ENCODE data around the gene RASGRP1.
A peak's percentile ranks its signal among the peaks of the same experiment; 100 is the strongest.

The RASGRP1 gene

DNA sequence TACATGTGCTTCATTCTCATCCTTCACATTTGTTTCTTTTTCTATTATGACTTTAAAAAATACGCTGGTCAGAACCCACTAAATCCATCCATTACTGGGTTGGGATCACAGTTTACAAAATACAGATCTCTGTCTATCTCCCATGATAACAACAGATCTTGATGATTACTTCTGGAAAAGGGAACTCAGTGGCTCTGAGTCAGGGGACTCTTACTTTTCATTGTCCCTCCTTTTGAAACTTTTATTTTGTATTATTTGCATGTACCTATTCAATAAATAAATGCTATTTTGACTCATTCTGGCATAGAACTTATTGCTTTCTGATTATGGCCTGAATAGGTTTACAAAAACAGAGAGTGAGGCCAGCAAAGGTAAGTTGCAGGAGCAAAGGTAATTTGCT lies 11.6 kb upstream of the RASGRP1 start:
- no peak overlapping the region for H3K27ac ChIP-seq (ENCODE audit: low read depth, low read length)
- H3K4me3 ChIP-seq (ENCODE audit: low read depth, low read length), result no peak overlapping the region
- H3K27me3 ChIP-seq (ENCODE audit: control insufficient read depth, insufficient read depth, low read length), result no peaks in the 10 kb centered on the region; the same call in 1 of the 2 replicates
- no peak overlapping the region for H3K9ac ChIP-seq (ENCODE audit: low read depth, low read length)
- no peaks in the 10 kb centered on the region for H3K4me1 ChIP-seq (ENCODE audit: control insufficient read depth, insufficient read depth, low read length)
- H3K9me3 ChIP-seq (ENCODE audit: control insufficient read depth, insufficient read depth, low read length), result no peaks in the 10 kb centered on the region
- no peaks in the 10 kb centered on the region for H3K36me3 ChIP-seq (ENCODE audit: control insufficient read depth, insufficient read depth, low read length)

GRCh38 chr15:38565287-38565670 lies 665 bp upstream of the RASGRP1 start:
- Histone ChIP-seq H3K36me3 (ENCODE audit: control insufficient read depth, insufficient read depth, low read length) (no peaks in the 10 kb centered on the region), H3K4me1 (ENCODE audit: control insufficient read depth, insufficient read depth, low read length) (no peaks in the 10 kb centered on the region; the same call in 1 of the 2 replicates), H3K27me3 (ENCODE audit: control insufficient read depth, insufficient read depth, low read length) (peaks cover 39% of the 10 kb centered on the region), H3K9me3 (ENCODE audit: control insufficient read depth, insufficient read depth, low read length) (no peaks in the 10 kb centered on the region), H3K9ac (ENCODE audit: low read depth, low read length) (no peak overlapping the region), H3K4me3 (ENCODE audit: low read depth, low read length) (peak overlapping the region; percentile 77), H3K27ac (ENCODE audit: low read depth, low read length) (no peak overlapping the region)

GRCh38 chr15:38563723-38564519 lies 693 bp downstream of the RASGRP1 start:
- Histone ChIP-seq H3K9me3 (ENCODE audit: control insufficient read depth, insufficient read depth, low read length) (no peaks in the 10 kb centered on the region), H3K27me3 (ENCODE audit: control insufficient read depth, insufficient read depth, low read length) (peaks cover 39% of the 10 kb centered on the region), H3K36me3 (ENCODE audit: control insufficient read depth, insufficient read depth, low read length) (no peaks in the 10 kb centered on the region), H3K4me3 (ENCODE audit: low read depth, low read length) (peak overlapping the region; percentile 77), H3K27ac (ENCODE audit: low read depth, low read length) (no peak overlapping the region), H3K4me1 (ENCODE audit: control insufficient read depth, insufficient read depth, low read length) (no peaks in the 10 kb centered on the region; the same call in 1 of the 2 replicates), H3K9ac (ENCODE audit: low read depth, low read length) (0 out of 2 replicates have a peak overlapping the region, but pooled peaks have one; percentile 33)

- Histone ChIP-seq H3K4me3 (ENCODE audit: low read depth, low read length) (no peak overlapping the region), H3K4me1 (ENCODE audit: control insufficient read depth, insufficient read depth, low read length) (no peaks in the 10 kb centered on the region; the same call in 1 of the 2 replicates), H3K36me3 (ENCODE audit: control insufficient read depth, insufficient read depth, low read length) (no peaks in the 10 kb centered on the region), H3K27me3 (ENCODE audit: control insufficient read depth, insufficient read depth, low read length) (peaks cover 39% of the 10 kb centered on the region), H3K27ac (ENCODE audit: low read depth, low read length) (no peak overlapping the region), H3K9ac (ENCODE audit: low read depth, low read length) (no peak overlapping the region), H3K9me3 (ENCODE audit: control insufficient read depth, insufficient read depth, low read length) (no peaks in the 10 kb centered on the region)
Observed at GRCh38 chr15:38562278-38562677, 2.3 kb downstream of the RASGRP1 start.

- Histone ChIP-seq H3K27ac (ENCODE audit: low read depth, low read length) (no peak overlapping the region), H3K9ac (ENCODE audit: low read depth, low read length) (no peak overlapping the region), H3K36me3 (ENCODE audit: control insufficient read depth, insufficient read depth, low read length) (no peaks in the 10 kb centered on the region), H3K4me1 (ENCODE audit: control insufficient read depth, insufficient read depth, low read length) (no peaks in the 10 kb centered on the region; the same call in 1 of the 2 replicates), H3K4me3 (ENCODE audit: low read depth, low read length) (no peak overlapping the region), H3K9me3 (ENCODE audit: control insufficient read depth, insufficient read depth, low read length) (no peaks in the 10 kb centered on the region), H3K27me3 (ENCODE audit: control insufficient read depth, insufficient read depth, low read length) (peaks cover 21% of the 10 kb centered on the region)
Observed at GRCh38 chr15:38560456-38560926, 4.1 kb downstream of the RASGRP1 start.

- Histone ChIP-seq H3K9me3 (ENCODE audit: control insufficient read depth, insufficient read depth, low read length) (no peaks in the 10 kb centered on the region), H3K4me1 (ENCODE audit: control insufficient read depth, insufficient read depth, low read length) (no peaks in the 10 kb centered on the region; the same call in 1 of the 2 replicates), H3K27me3 (ENCODE audit: control insufficient read depth, insufficient read depth, low read length) (peaks cover 14% of the 10 kb centered on the region), H3K4me3 (ENCODE audit: low read depth, low read length) (no peak overlapping the region), H3K9ac (ENCODE audit: low read depth, low read length) (no peak overlapping the region), H3K36me3 (ENCODE audit: control insufficient read depth, insufficient read depth, low read length) (no peaks in the 10 kb centered on the region), H3K27ac (ENCODE audit: low read depth, low read length) (no peak overlapping the region)
Observed at GRCh38 chr15:38559636-38560307, 4.8 kb downstream of the RASGRP1 start.

DNA sequence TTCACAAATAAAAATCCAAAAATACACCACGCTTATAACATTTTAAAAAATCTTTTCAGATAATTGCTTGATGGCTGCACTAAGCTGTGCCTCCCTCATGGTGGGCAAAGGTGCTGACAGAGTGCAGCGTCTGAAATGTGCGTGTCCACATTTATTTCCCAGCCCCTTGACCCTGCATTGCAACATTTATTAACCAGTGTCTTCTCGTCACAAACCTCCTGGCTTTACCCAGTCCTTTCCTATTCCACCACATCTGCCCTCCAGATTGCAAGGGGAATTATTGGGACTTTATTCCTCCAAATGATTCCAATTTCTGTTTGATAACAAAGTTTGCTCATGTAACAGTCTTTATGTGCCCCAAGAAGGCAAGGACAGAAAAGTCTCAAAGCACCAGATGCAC lies 5.5 kb downstream of the RASGRP1 start:
- H3K9ac ChIP-seq (ENCODE audit: low read depth, low read length), result no peak overlapping the region
- H3K27me3 ChIP-seq (ENCODE audit: control insufficient read depth, insufficient read depth, low read length), result peaks cover 13% of the 10 kb centered on the region
- H3K36me3 ChIP-seq (ENCODE audit: control insufficient read depth, insufficient read depth, low read length), result no peaks in the 10 kb centered on the region
- H3K4me1 ChIP-seq (ENCODE audit: control insufficient read depth, insufficient read depth, low read length), result no peaks in the 10 kb centered on the region; the same call in 1 of the 2 replicates
- H3K9me3 ChIP-seq (ENCODE audit: control insufficient read depth, insufficient read depth, low read length), result no peaks in the 10 kb centered on the region
- H3K27ac ChIP-seq (ENCODE audit: low read depth, low read length), result no peak overlapping the region
- H3K4me3 ChIP-seq (ENCODE audit: low read depth, low read length), result no peak overlapping the region

DNA sequence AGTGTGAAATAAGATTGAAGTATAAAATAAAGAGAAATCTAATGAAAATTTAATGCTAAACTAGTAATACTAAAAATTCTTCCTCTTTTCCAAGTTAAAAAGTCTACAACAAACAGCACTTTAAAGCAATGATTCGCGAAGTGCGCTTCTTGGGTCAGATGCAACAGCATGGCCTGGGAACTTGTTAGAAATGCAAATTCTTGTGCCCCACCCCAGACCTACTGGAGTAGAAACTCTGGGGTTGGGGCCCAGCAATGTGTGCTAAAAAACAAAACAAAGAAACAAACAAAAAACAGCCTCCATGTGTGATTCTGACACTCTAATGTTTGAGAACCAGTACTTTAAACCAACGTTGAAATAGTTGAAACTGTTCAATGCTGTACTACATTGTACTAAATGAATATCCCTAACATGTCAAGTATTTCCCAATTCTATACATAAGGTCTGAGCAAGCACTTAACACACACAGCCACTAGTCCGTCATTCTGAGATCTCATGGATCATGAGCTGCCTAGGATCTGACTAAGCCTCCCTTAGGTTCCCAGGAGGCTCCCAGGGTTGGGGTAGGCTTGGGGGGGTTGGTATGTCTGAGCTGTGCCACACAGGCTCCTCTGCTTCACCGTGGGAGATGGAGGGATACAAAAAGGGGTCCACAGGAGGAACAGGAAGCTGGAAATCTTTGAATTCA lies 6.1 kb downstream of the RASGRP1 start:
- Histone ChIP-seq H3K27ac (ENCODE audit: low read depth, low read length) (no peak overlapping the region), H3K4me1 (ENCODE audit: control insufficient read depth, insufficient read depth, low read length) (no peaks in the 10 kb centered on the region), H3K9me3 (ENCODE audit: control insufficient read depth, insufficient read depth, low read length) (no peaks in the 10 kb centered on the region), H3K27me3 (ENCODE audit: control insufficient read depth, insufficient read depth, low read length) (peaks cover 8% of the 10 kb centered on the region), H3K4me3 (ENCODE audit: low read depth, low read length) (no peak overlapping the region), H3K9ac (ENCODE audit: low read depth, low read length) (no peak overlapping the region), H3K36me3 (ENCODE audit: control insufficient read depth, insufficient read depth, low read length) (no peaks in the 10 kb centered on the region)

GRCh38 chr15:38557921-38558320 lies 6.7 kb downstream of the RASGRP1 start:
- Histone ChIP-seq H3K4me1 (ENCODE audit: control insufficient read depth, insufficient read depth, low read length) (no peaks in the 10 kb centered on the region), H3K27ac (ENCODE audit: low read depth, low read length) (no peak overlapping the region), H3K27me3 (ENCODE audit: control insufficient read depth, insufficient read depth, low read length) (peaks cover 2% of the 10 kb centered on the region; the same call in 1 of the 2 replicates), H3K36me3 (ENCODE audit: control insufficient read depth, insufficient read depth, low read length) (no peaks in the 10 kb centered on the region), H3K9ac (ENCODE audit: low read depth, low read length) (no peak overlapping the region), H3K9me3 (ENCODE audit: control insufficient read depth, insufficient read depth, low read length) (no peaks in the 10 kb centered on the region), H3K4me3 (ENCODE audit: low read depth, low read length) (no peak overlapping the region)

- no peak overlapping the region for H3K9ac ChIP-seq (ENCODE audit: low read depth, low read length)
Observed at GRCh38 chr15:38555686-38556334, 8.8 kb downstream of the RASGRP1 start.

More at GRCh38 chr15:38555686-38556334, 8.8 kb downstream of the RASGRP1 start:
- H3K4me3 ChIP-seq (ENCODE audit: low read depth, low read length), result no peak overlapping the region
- H3K27me3 ChIP-seq (ENCODE audit: control insufficient read depth, insufficient read depth, low read length), result no peaks in the 10 kb centered on the region
- peaks cover 13% of the 10 kb centered on the region for H3K4me1 ChIP-seq (ENCODE audit: control insufficient read depth, insufficient read depth, low read length)
- H3K9me3 ChIP-seq (ENCODE audit: control insufficient read depth, insufficient read depth, low read length), result no peaks in the 10 kb centered on the region
- H3K27ac ChIP-seq (ENCODE audit: low read depth, low read length), result no peak overlapping the region
- no peaks in the 10 kb centered on the region for H3K36me3 ChIP-seq (ENCODE audit: control insufficient read depth, insufficient read depth, low read length)

All from HUES48 (cell line).